HG02870 (cell line): ENCODE measurements around the gene EMD.
A peak's percentile ranks its signal among the peaks of the same experiment; 100 is the strongest.

Experiments used
- ATAC-seq: cut with Tn5 transposase; IDR thresholded peaks from one replicate; pipeline ENCODE4 v1.9.1; 2021; ENCODE audit warnings: mild to moderate bottlenecking, moderate library complexity; ENCODE audit not compliant: unreplicated experiment

Gene EMD

GRCh38 chrX:154412468-154412867 is 33.4 kb downstream of the EMD start:
- no peak for ATAC-seq

- no peak for ATAC-seq
Measured at GRCh38 chrX:154413142-154413541, 34.0 kb downstream of the EMD start.

- no peak for ATAC-seq
Measured at GRCh38 chrX:154417157-154417556, 38.1 kb downstream of the EMD start.

- ATAC-seq: no peak
Measured at GRCh38 chrX:154419189-154419588, 40.1 kb downstream of the EMD start.

- no peak for ATAC-seq
Measured at GRCh38 chrX:154419688-154420401, 40.8 kb downstream of the EMD start.

- no peak for ATAC-seq
Measured at GRCh38 chrX:154420402-154420756, 41.3 kb downstream of the EMD start.

- no peak for ATAC-seq
Measured at GRCh38 chrX:154426916-154427770, 48.0 kb downstream of the EMD start.

- peak; percentile 95 for ATAC-seq
Measured at GRCh38 chrX:154428176-154429171, 49.4 kb downstream of the EMD start, which contains the start of gene ATP6AP1. Gene ATP6AP1 (plus strand): TSS chrX:154428677. CDS start chrX:154428693, 16 bp downstream.

- ATAC-seq: no peak
Measured at GRCh38 chrX:154429711-154430110, 50.6 kb downstream of the EMD start.

- no peak for ATAC-seq
Measured at GRCh38 chrX:154430479-154430878, 51.4 kb downstream of the EMD start.

GRCh38 chrX:154430916-154431315 is 51.8 kb downstream of the EMD start:
- no peak for ATAC-seq
